ENCODE results near the gene PCDHGA11.
"Not testable (repeated sequence)": the region's sequence is repeated elsewhere in the genome, so short reads cannot be mapped to it uniquely, and the experiment has no call there.

Gene PCDHGA11

GRCh38 chr5:141420855-141421488 lies at the start of gene PCDHGA11:
PCDHGA11 (plus strand) TSS chr5:141421051; CDS start chr5:141421228, 177 bp downstream.
- DNase-seq = peak; percentile 15

GRCh38 chr5:141371572-141372475 lies 49.0 kb upstream of the PCDHGA11 start:
- DNase-seq = no peak

- no peak for DNase-seq
These were observed 47.1 kb upstream of the PCDHGA11 start, which contains the start of gene PCDHGA6 for GRCh38 chr5:141373673-141374317. PCDHGA6 (plus strand) TSS chr5:141373891; CDS start chr5:141374084, 193 bp downstream.

GRCh38 chr5:141374627-141375026 lies 46.2 kb upstream of the PCDHGA11 start:
- DNase-seq = no peak

GRCh38 chr5:141375444-141376155 lies 45.3 kb upstream of the PCDHGA11 start:
- not testable (repeated sequence) for DNase-seq

- no peak for DNase-seq
These were observed 38.2 kb upstream of the PCDHGA11 start, which contains the start of gene PCDHGA7 for GRCh38 chr5:141382469-141383294. PCDHGA7 (plus strand) TSS chr5:141382742; CDS start chr5:141382900, 158 bp downstream.

GRCh38 chr5:141383345-141383744 lies 37.5 kb upstream of the PCDHGA11 start:
- DNase-seq = no peak

- DNase-seq = no peak
These were observed 36.2 kb upstream of the PCDHGA11 start for GRCh38 chr5:141384471-141385267.

- not testable (repeated sequence) for DNase-seq
These were observed 33.1 kb upstream of the PCDHGA11 start, which contains the start of gene PCDHGB4 for GRCh38 chr5:141387557-141388311. PCDHGB4 (plus strand) TSS chr5:141387698; CDS start chr5:141387885, 187 bp downstream.

GRCh38 chr5:141388661-141389060 lies 32.2 kb upstream of the PCDHGA11 start:
- no peak for DNase-seq

- no peak for DNase-seq
These were observed 31.5 kb upstream of the PCDHGA11 start for GRCh38 chr5:141389153-141390042.

GRCh38 chr5:141392429-141393198 lies 28.2 kb upstream of the PCDHGA11 start, which contains the start of gene PCDHGA8:
PCDHGA8 (plus strand) TSS chr5:141392633; CDS start chr5:141392814, 181 bp downstream.
- DNase-seq = no peak

GRCh38 chr5:141393267-141393666 lies 27.6 kb upstream of the PCDHGA11 start:
- no peak for DNase-seq

- not testable (repeated sequence) for DNase-seq
These were observed 26.3 kb upstream of the PCDHGA11 start for GRCh38 chr5:141394401-141395187.

GRCh38 chr5:141397756-141398551 lies 22.9 kb upstream of the PCDHGA11 start, which contains the start of gene PCDHGB5:
PCDHGB5 (plus strand) TSS chr5:141397947; CDS start chr5:141398128, 181 bp downstream.
- DNase-seq = not testable (repeated sequence)

GRCh38 chr5:141398608-141399007 lies 22.2 kb upstream of the PCDHGA11 start:
- DNase-seq = no peak

Measured in GDM1 (cell line).